ENCODE measurements around the gene TIMP2. TPM values are rescaled to one million over a fixed set of nuclear protein-coding genes. Genes with fewer than 3 reads are reported as not detected.

TIMP2 gene
- total and polyA plus RNA-seq, 2 of the 4 experiments (the other 2 are of a cell fraction), result 43.9 to 416 TPM

DNA sequence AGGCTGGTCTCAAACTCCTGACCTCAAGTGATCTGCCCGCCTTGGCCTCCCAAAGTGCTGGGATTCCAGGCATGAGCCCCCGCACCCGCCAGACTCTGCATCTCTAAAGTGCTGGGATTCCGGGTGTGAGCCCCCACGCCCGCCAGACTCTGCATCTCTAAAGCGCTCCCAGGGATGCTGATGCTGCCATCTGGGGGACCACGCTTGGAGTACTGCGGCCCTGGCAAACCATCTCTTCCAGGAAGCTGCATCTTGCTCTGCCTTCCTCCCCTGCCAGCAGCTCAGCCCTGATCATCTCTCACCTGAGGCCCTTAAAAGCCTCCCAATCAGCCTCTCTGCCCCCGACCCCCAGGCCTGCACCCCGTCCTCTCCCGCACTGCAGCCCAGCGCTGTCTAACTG lies 26.2 kb downstream of the TIMP2 start:
- 95% methylated on average over 4 of the region's 13 CpGs; no CpG with 5 or more reads in 1 of the 2 experiments for WGBS, 2 experiments (ENCODE audit: extremely low coverage in 2 of 2, insufficient read length in 1 of 2)
- dilution Hi-C loops (cut with HindIII; ENCODE audit: low sequenced_read_pairs, unreplicated experiment), result no loop called here
- H4K20me1 ChIP-seq (ENCODE audit: insufficient read depth, low read length), result peaks cover 95% of the 10 kb centered on the region

More for the DNA sequence above, 26.2 kb downstream of the TIMP2 start:
- Histone ChIP-seq H3K4me2 (ENCODE audit: low read depth, low read length) (no peak overlapping the region), H3K27ac (ENCODE audit: insufficient read depth, low read length) (no peak overlapping the region), H3K4ac (ENCODE audit: low read depth, low read length) (no peak overlapping the region), H3K4me3 (ENCODE audit: insufficient read depth, low read depth, low read length) (no peak overlapping the region), H2AFZ (replicated peaks; ENCODE audit: low read length, poor library complexity) (no peak overlapping the region), H3K56ac (ENCODE audit: extremely low read depth, insufficient read depth, low read length) (no peak overlapping the region), H3K9me1 (ENCODE audit: insufficient read depth, low read length) (peaks cover 38% of the 10 kb centered on the region), H4K91ac (ENCODE audit: insufficient read depth, low read depth, low read length) (no peak overlapping the region), H2BK20ac (ENCODE audit: low read depth, low read length) (no peak overlapping the region), H3K4me1 (ENCODE audit: control insufficient read depth, insufficient read depth, low read length) (peaks cover 31% of the 10 kb centered on the region), H2AK9ac (replicated peaks; ENCODE audit: low read depth, low read length, poor library complexity) (no peak overlapping the region), H4K8ac (ENCODE audit: low read depth in 2 of 2, low read length in 2 of 2) (no peak overlapping the region), H3K23ac (ENCODE audit: low read depth, low read length) (no peak overlapping the region), H2BK120ac (ENCODE audit: low read depth, low read length) (no peak overlapping the region), H2BK5ac (ENCODE audit: low read depth, low read length, poor library complexity, severe bottlenecking) (no peak overlapping the region), H2BK15ac (ENCODE audit: low read depth, low read length) (no peak overlapping the region), H3K14ac (replicated peaks; ENCODE audit: low read depth, low read length) (no peak overlapping the region), H3K36me3 (ENCODE audit: control insufficient read depth, insufficient read depth, low read length) (peaks cover 38% of the 10 kb centered on the region), H3K9me3 (ENCODE audit: control insufficient read depth, insufficient read depth, low read length) (no peaks in the 10 kb centered on the region), H3K27me3 (ENCODE audit: control insufficient read depth, insufficient read depth, low read length) (no peaks in the 10 kb centered on the region), H4K5ac (ENCODE audit: low read depth, low read length) (no peak overlapping the region), H3K18ac (ENCODE audit: low read depth, low read length) (no peak overlapping the region), H3K79me1 (ENCODE audit: low read depth in 1 of 2, low read length in 2 of 2) (peaks cover 34 to 89% of the 10 kb centered on the region in 2 experiments), H3K9ac (ENCODE audit: low read depth, low read length) (no peak overlapping the region), H2AK5ac (ENCODE audit: low read depth, low read length) (no peak overlapping the region)
- TF ChIP-seq CEBPB (IDR thresholded peaks at IDR 0.05; ENCODE audit: low read depth, low read length), result no peak
- TF ChIP-seq RFX5 (IDR thresholded peaks at IDR 0.05; ENCODE audit: low read depth, low read length), result no peak
- TF ChIP-seq, protein P1, sequence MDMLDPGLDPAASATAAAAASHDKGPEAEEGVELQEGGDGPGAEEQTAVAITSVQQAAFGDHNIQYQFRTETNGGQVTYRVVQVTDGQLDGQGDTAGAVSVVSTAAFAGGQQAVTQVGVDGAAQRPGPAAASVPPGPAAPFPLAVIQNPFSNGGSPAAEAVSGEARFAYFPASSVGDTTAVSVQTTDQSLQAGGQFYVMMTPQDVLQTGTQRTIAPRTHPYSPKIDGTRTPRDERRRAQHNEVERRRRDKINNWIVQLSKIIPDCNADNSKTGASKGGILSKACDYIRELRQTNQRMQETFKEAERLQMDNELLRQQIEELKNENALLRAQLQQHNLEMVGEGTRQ (IDR thresholded peaks at IDR 0.05; ENCODE audit: low read depth, low read length), result no peak
- intact Hi-C loops (cut with micrococcal nuclease) (no loop called here), in situ Hi-C loops (cut with MboI; ENCODE audit: low sequenced_read_pairs) (no loop called here)
- ATAC-seq (ENCODE audit: low read depth) (no peak), DNase-seq (no peak)
- ChIA-PET CTCF (interaction anchor here (0.9 kb wide), 1 partner anchor 23 kb away, joined by 3 read pairs; no protein-coding TSS in a partner anchor), POLR2A (ENCODE audit: unreplicated experiment) (no interaction called here)
- no TSS peak for BruUV-seq (replicated peaks)
